H1 (cell line): ENCODE measurements around the gene TBX2. TPM values are rescaled to one million over a fixed set of nuclear protein-coding genes. Genes with fewer than 3 reads are reported as not detected.
A peak's percentile ranks its signal among the peaks of the same experiment; 100 is the strongest.

ENCODE experiments used
- CTCF ChIA-PET: fragments of 300-600 bp; sonication (Branson Sonifier 250); formaldehyde crosslinking; loops from one replicate; lab custom pipeline; 2021; ENCODE audit not compliant: partially characterized antibody; lab: Charles Lee
- POLR2A ChIA-PET: fragments of 300-600 bp; sonication (Branson Sonifier 250); formaldehyde crosslinking; loops from one replicate; lab custom pipeline; 2021; ENCODE audit warnings: inconsistent platforms; ENCODE audit not compliant: partially characterized antibody; lab: Charles Lee
- DNase-seq, 2 experiments: peaks; one replicate each; pipeline versions ENCODE4 v3.0.0 to v3.0.0-alpha.2; 2010 to 2022; ENCODE audit warnings: low spot score in 2 of 2, low read depth in 1 of 2, mixed read lengths in 1 of 2
- FAIRE-seq: peaks from 2 replicates; lab custom pipeline; 2011; peaks lifted over from hg19 to GRCh38; lab: Jason Lieb, UNC
- H2AFZ ChIP-seq: 2 replicates; pipeline ENCODE4 v1.8.1; 2012; ENCODE audit warnings: low read length, inconsistent platforms
- H2AK5ac ChIP-seq: 2 replicates; pipeline ENCODE4 v1.6.1; 2013; ENCODE audit warnings: low read depth, low read length
- H2BK120ac ChIP-seq: replicated peaks from 2 replicates; pipeline ENCODE3; 2013; ENCODE audit warnings: low read depth, low read length, inconsistent platforms
- H2BK12ac ChIP-seq: 2 replicates; pipeline ENCODE4 v1.6.1; 2013; ENCODE audit warnings: low read depth, low read length
- H2BK15ac ChIP-seq: 2 replicates; pipeline ENCODE4 v1.6.1; 2013; ENCODE audit warnings: low read length
- H2BK20ac ChIP-seq: 2 replicates; pipeline ENCODE4 v1.6.1; 2013; ENCODE audit warnings: low read length
- H2BK5ac ChIP-seq: 2 replicates; pipeline ENCODE4 v1.6.1; 2013; ENCODE audit warnings: low read depth, low read length
- H3K14ac ChIP-seq: 2 replicates; pipeline ENCODE4 v1.6.1; 2013; ENCODE audit warnings: inconsistent platforms; ENCODE audit not compliant: insufficient read length
- H3K18ac ChIP-seq: 2 replicates; pipeline ENCODE4 v1.6.1; 2013; ENCODE audit warnings: low read length; ENCODE audit errors: extremely low read depth
- H3K23ac ChIP-seq: 2 replicates; pipeline ENCODE4 v1.6.1; 2013; ENCODE audit warnings: inconsistent platforms; ENCODE audit not compliant: insufficient read length
- H3K23me2 ChIP-seq: 2 replicates; pipeline ENCODE4 v1.6.1; 2013; ENCODE audit warnings: low read depth, low read length
- H3K27ac ChIP-seq: 2 replicates; pipeline ENCODE4 v1.6.1; 2011; ENCODE audit warnings: low read depth, low read length, inconsistent platforms
- H3K27me3 ChIP-seq, 4 experiments: replicated peaks in 1 of 4; 1 replicate in 1 of 4; 2 replicates in 3 of 4; pipeline versions ENCODE4 v1.6.1 to v1.8.1; 2011 to 2013; ENCODE audit warnings: low read length in 3 of 4, mild to moderate bottlenecking in 3 of 4, inconsistent platforms in 2 of 4, mixed read lengths in 2 of 4, moderate library complexity in 1 of 4; ENCODE audit not compliant: control insufficient read depth in 3 of 4, insufficient read depth in 3 of 4; ENCODE audit errors: extremely low read depth in 1 of 4
- H3K36me3 ChIP-seq, 4 experiments: 2 replicates each; pipeline versions ENCODE4 v1.6.1 to v1.8.1; 2011 to 2013; ENCODE audit warnings: mild to moderate bottlenecking in 4 of 4, low read length in 3 of 4, moderate library complexity in 2 of 4, control low read depth in 1 of 4, inconsistent platforms in 1 of 4; ENCODE audit not compliant: insufficient read depth in 4 of 4, control insufficient read depth in 2 of 4
- H3K4ac ChIP-seq: replicated peaks from 2 replicates; pipeline ENCODE3; 2013; ENCODE audit warnings: low read length, low read depth, mixed read lengths, inconsistent platforms; ENCODE audit not compliant: insufficient read length
- H3K4me1 ChIP-seq, 4 experiments: replicated peaks in 1 of 4; 1 replicate in 1 of 4; 2 replicates in 3 of 4; pipeline versions ENCODE4 v1.6.1 to v1.8.1; 2011 to 2013; ENCODE audit warnings: low read length in 3 of 4, inconsistent platforms in 2 of 4, mixed read lengths in 1 of 4; ENCODE audit not compliant: insufficient read depth in 4 of 4, control insufficient read depth in 3 of 4
- H3K4me2 ChIP-seq, 2 experiments: 2 replicates each; pipeline versions ENCODE4 v1.6.1 to v1.8.1; 2011 to 2013; ENCODE audit warnings: low read depth in 2 of 2, low read length in 2 of 2, control low read depth in 1 of 2, inconsistent platforms in 1 of 2, mild to moderate bottlenecking in 1 of 2; ENCODE audit not compliant: insufficient read depth in 1 of 2
- H3K4me3 ChIP-seq, 4 experiments: fragments of 200-600, 300-600 bp in 1 of 4; sonication (generic), shearing (Covaris generic), sonication (Bioruptor Twin) in 1 of 4; 2 replicates each; pipeline versions ENCODE4 v1.5.1 to v1.8.1; 2011 to 2016; ENCODE audit warnings: low read length in 4 of 4, low read depth in 3 of 4, control low read depth in 2 of 4, inconsistent platforms in 2 of 4, mild to moderate bottlenecking in 2 of 4, mixed read lengths in 1 of 4, moderate library complexity in 1 of 4; ENCODE audit not compliant: insufficient read depth in 2 of 4; ENCODE audit errors: extremely low read depth in 1 of 4
- H3K56ac ChIP-seq: replicated peaks from 2 replicates; pipeline ENCODE3; 2013; ENCODE audit warnings: low read depth, mild to moderate bottlenecking, mixed read lengths, low read length, inconsistent platforms; ENCODE audit not compliant: insufficient read length
- H3K79me1 ChIP-seq: 2 replicates; pipeline ENCODE4 v1.6.1; 2013; ENCODE audit warnings: low read depth, low read length, control low read depth
- H3K79me2 ChIP-seq, 2 experiments: 2 replicates each; pipeline versions ENCODE4 v1.6.1 to v1.8.1; 2012 to 2013; ENCODE audit warnings: low read length in 2 of 2, mild to moderate bottlenecking in 2 of 2, inconsistent platforms in 1 of 2; ENCODE audit not compliant: insufficient read depth in 2 of 2, control insufficient read depth in 1 of 2
- H3K9ac ChIP-seq, 4 experiments: replicated peaks in 1 of 4; 1 replicate in 1 of 4; 2 replicates in 3 of 4; pipeline versions ENCODE4 v1.6.1 to v1.8.1; 2011 to 2013; ENCODE audit warnings: low read depth in 3 of 4, low read length in 3 of 4, control low read depth in 2 of 4, mild to moderate bottlenecking in 2 of 4, moderate library complexity in 2 of 4, inconsistent platforms in 1 of 4; ENCODE audit errors: extremely low read depth in 1 of 4
- H3K9me3 ChIP-seq, 2 experiments: 2 replicates each; pipeline versions ENCODE4 v1.6.1 to v1.8.1; 2012 to 2013; ENCODE audit warnings: mild to moderate bottlenecking in 2 of 2, moderate library complexity in 2 of 2, control low read depth in 1 of 2, inconsistent platforms in 1 of 2, low read depth in 1 of 2, low read length in 1 of 2, mixed read lengths in 1 of 2; ENCODE audit not compliant: insufficient read depth in 2 of 2
- H4K20me1 ChIP-seq, 2 experiments: replicated peaks in 1 of 2; 2 replicates each; pipeline versions ENCODE3 to v1.8.1; 2011 to 2013; ENCODE audit warnings: inconsistent platforms in 2 of 2, low read length in 2 of 2, mild to moderate bottlenecking in 1 of 2; ENCODE audit not compliant: insufficient read depth in 2 of 2, control insufficient read depth in 1 of 2
- H4K5ac ChIP-seq: 2 replicates; pipeline ENCODE4 v1.6.1; 2013; ENCODE audit warnings: low read length, low read depth, mixed read lengths, inconsistent platforms; ENCODE audit not compliant: insufficient read length
- H4K8ac ChIP-seq: 2 replicates; pipeline ENCODE4 v1.8.0; 2013; ENCODE audit warnings: mild to moderate bottlenecking, moderate library complexity, low read length, inconsistent platforms; ENCODE audit not compliant: insufficient read depth; ENCODE audit errors: extremely low read depth
- H4K91ac ChIP-seq: replicated peaks from 2 replicates; pipeline ENCODE3; 2013; ENCODE audit warnings: low read length, mixed read lengths, inconsistent platforms; ENCODE audit not compliant: insufficient read length
- CBX5 ChIP-seq: fragments of 300-800, 300-1000 bp; sonication (generic); IDR thresholded peaks from 2 replicates; pipeline ENCODE4 v1.7.1; 2016; ENCODE audit warnings: antibody characterized with exemption, low read length, low read depth
- CHD2 ChIP-seq: IDR thresholded peaks from 2 replicates; pipeline ENCODE4 v1.6.1; 2012; ENCODE audit warnings: low read length, improper control_type of control experiment
- EGR1 ChIP-seq: IDR thresholded peaks from 2 replicates; pipeline ENCODE4 v1.6.1; 2011; ENCODE audit warnings: low read depth, low read length, borderline replicate concordance
- JUND ChIP-seq: IDR thresholded peaks from 2 replicates; pipeline ENCODE4 v1.6.1; 2011; ENCODE audit warnings: mild to moderate bottlenecking, improper control_type of control experiment, low read length
- KDM4A ChIP-seq: IDR thresholded peaks from one replicate; pipeline ENCODE4 v1.7.1; 2012; ENCODE audit warnings: low read depth, mild to moderate bottlenecking, moderate library complexity, low read length, inconsistent platforms; ENCODE audit not compliant: severe bottlenecking
- KDM5A ChIP-seq: fragments of 200-600 bp; IDR thresholded peaks from 2 replicates; pipeline ENCODE4 v1.7.1; 2012; ENCODE audit warnings: mild to moderate bottlenecking, low read length, inconsistent platforms, mixed read lengths
- NANOG ChIP-seq: IDR thresholded peaks from 2 replicates; pipeline ENCODE4 v1.6.1; 2011; ENCODE audit warnings: low read length, low read depth, mild to moderate bottlenecking, inconsistent platforms; ENCODE audit not compliant: insufficient read depth, poor library complexity, severe bottlenecking
- SAP30 ChIP-seq: fragments of 300-600 bp; sonication (generic); IDR thresholded peaks from 2 replicates; pipeline ENCODE4 v1.7.1; 2012; ENCODE audit warnings: low read length, moderate library complexity, mild to moderate bottlenecking, inconsistent platforms; ENCODE audit not compliant: insufficient read depth, insufficient replicate concordance
- TCF12 ChIP-seq: IDR thresholded peaks from 2 replicates; pipeline ENCODE4 v1.6.1; 2011; ENCODE audit warnings: low read depth, mild to moderate bottlenecking, low read length
- WGBS, 2 experiments: shearing (Covaris generic) in 1 of 2; methylation state at CpG; one replicate each; pipeline versions ENCODE4 v1.1.6 to v1.1.7; 2013 to 2015; ENCODE audit warnings: low lambda C conversion rate in 2 of 2, mixed read lengths in 2 of 2, inconsistent platforms in 1 of 2, low coverage in 1 of 2, missing lambda C conversion rate in 1 of 2; ENCODE audit not compliant: insufficient replicate concordance in 2 of 2, insufficient coverage in 1 of 2, insufficient read length in 1 of 2; ENCODE audit errors: extremely low coverage in 1 of 2, missing lambda C conversion rate in 1 of 2; 5-methylcytosine and 5-hydroxymethylcytosine counted together
- polyA plus RNA-seq, 7 experiments: library from polyadenylated mRNA; depleted of rRNA in 3 of 7; stranded (reverse) in 5 of 7; unstranded in 2 of 7; fragments of >200 nt in 5 of 7; fragments of 200-250 nt in 2 of 7; gene quantifications; 1 replicate in 5 of 7; 2 replicates in 1 of 7; 4 replicates in 1 of 7; pipeline versions ENCODE4 v1.2.1 to v1.2.3, GENCODE V29; 2011 to 2013; ENCODE audit warnings: missing spikeins in 2 of 7, mixed read lengths in 2 of 7
- total RNA-seq: library from RNA; stranded (reverse); fragmentation: NEBNext Ultra II Directional; extraction: Animal tissue kit (Norgen Biotek cat#: 25700); gene quantifications from 2 replicates; pipeline ENCODE4 v1.2.1, GENCODE V29; 2021
- TF ChIP-seq, protein P1 (sequence below): IDR thresholded peaks from 2 replicates; pipeline ENCODE4 v1.6.1; 2012; ENCODE audit warnings: low read length, inconsistent platforms

The TBX2 gene
- total and polyA plus RNA-seq, 2 of the 8 experiments (the other 6 are each of a cell fraction or from before 2014, with no cell fraction given): not detected

DNA sequence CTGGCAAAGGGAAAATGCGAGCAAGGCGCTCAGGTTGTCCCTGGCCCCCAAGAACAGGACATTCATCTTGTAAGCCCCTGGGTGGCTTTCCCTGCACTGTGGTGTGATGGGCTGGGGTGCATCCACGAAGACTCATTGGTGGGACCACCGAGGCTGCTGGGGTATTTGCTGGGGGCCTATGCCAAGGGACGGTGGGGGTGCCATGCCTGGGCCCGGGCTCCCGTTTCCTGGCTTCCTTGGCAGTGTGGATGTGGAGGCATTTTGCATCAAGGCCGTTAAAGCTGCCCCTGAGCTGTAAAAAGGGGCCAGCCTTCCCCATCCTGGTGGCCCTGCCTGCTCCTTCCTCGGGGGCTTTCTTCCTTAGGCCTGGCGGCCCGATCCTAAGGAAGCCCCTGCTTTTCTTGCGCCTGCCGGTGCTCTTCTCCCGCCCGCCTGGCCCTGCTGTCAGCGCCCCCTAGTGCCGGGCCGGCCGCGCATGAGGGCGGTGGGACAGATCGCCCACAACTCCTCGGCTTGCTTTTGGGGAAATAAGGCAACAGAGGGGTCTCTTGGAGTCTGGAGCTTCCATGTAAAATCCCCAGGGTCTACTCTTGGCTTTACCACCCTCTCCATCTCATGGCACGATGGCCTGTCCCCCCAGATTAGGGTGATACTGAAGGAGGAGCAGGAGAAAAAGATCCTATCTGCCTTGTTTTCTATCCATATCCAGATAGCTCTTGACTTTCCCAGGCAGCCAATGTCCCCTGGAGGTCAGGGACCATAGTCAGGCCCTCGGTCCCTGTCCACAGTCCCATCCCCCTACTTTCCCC is 9.8 kb upstream of the TBX2 start:
- ChIA-PET CTCF (interaction anchor here (0.6 to 3.7 kb wide), 32 partner anchors 9 to 672 kb away, joined by 3 to 22 read pairs (median 3); no protein-coding TSS in a partner anchor), POLR2A (no interaction called here)
- Histone ChIP-seq H3K27me3 (peaks cover 10 to 24% (median 21%) of the 10 kb centered on the region in 4 experiments), H2AK5ac (no peak overlapping the region), H3K79me1 (no peaks in the 10 kb centered on the region), H3K9me3 (no peaks in the 10 kb centered on the region), H2BK5ac (no peak overlapping the region), H3K14ac (no peak overlapping the region), H4K8ac (no peak overlapping the region), H2BK15ac (no peak overlapping the region), H3K4me3 (no peak overlapping the region), H3K56ac (no peak overlapping the region), H3K9ac (no peak overlapping the region; a peak in 1 of 7 replicates), H3K23me2 (no peaks in the 10 kb centered on the region), H3K18ac (no peak overlapping the region; the same call in 1 of the 2 replicates), H3K4me1 (peaks cover 0 to 3% (median 1%) of the 10 kb centered on the region in 4 experiments; a peak in 3 of 7 replicates), H3K36me3 (no peaks in the 10 kb centered on the region), H2BK120ac (no peak overlapping the region), H3K4ac (no peak overlapping the region), H3K27ac (no peak overlapping the region), H4K20me1 (peaks cover 2 to 9% of the 10 kb centered on the region in 2 experiments), H3K4me2 (no peak overlapping the region), H3K79me2 (no peaks in the 10 kb centered on the region), H3K23ac (no peak overlapping the region), H4K91ac (no peak overlapping the region), H2BK20ac (no peak overlapping the region), H2BK12ac (no peak overlapping the region), H2AFZ (no peak overlapping the region), H4K5ac (no peak overlapping the region)
- 36% methylated on average over 24 of the region's 25 CpGs; no CpG with 5 or more reads in 1 of the 2 experiments for WGBS, 2 experiments
- FAIRE-seq: no peak
- peak in 1 of 2 experiments; percentile 92 for DNase-seq
- TF ChIP-seq EGR1: no peak
- no peak for TF ChIP-seq CHD2
- TF ChIP-seq, protein P1, sequence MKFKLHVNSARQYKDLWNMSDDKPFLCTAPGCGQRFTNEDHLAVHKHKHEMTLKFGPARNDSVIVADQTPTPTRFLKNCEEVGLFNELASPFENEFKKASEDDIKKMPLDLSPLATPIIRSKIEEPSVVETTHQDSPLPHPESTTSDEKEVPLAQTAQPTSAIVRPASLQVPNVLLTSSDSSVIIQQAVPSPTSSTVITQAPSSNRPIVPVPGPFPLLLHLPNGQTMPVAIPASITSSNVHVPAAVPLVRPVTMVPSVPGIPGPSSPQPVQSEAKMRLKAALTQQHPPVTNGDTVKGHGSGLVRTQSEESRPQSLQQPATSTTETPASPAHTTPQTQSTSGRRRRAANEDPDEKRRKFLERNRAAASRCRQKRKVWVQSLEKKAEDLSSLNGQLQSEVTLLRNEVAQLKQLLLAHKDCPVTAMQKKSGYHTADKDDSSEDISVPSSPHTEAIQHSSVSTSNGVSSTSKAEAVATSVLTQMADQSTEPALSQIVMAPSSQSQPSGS: no peak
- TF ChIP-seq TCF12: no peak
- TF ChIP-seq KDM4A: no peak
- no peak for TF ChIP-seq JUND
- no peak for TF ChIP-seq CBX5
- no peak for TF ChIP-seq NANOG
- TF ChIP-seq KDM5A: no peak
- TF ChIP-seq SAP30: no peak
